SK-N-MC (cell line): Measurements from ENCODE around the gene ZNF75A.
"Not testable (repeated sequence)": the region's sequence is repeated elsewhere in the genome, so short reads cannot be mapped to it uniquely, and the experiment has no call there.

ENCODE experiments used
- EZH2 ChIP-seq: fragments of 200-600 bp; sonication (generic); IDR thresholded peaks from one replicate; pipeline ENCODE4 v1.6.1; 2017; ENCODE audit warnings: antibody characterized with exemption
- FOXP2 ChIP-seq: optimal IDR thresholded peaks from 2 replicates; pipeline ENCODE3; 2011; ENCODE audit warnings: mild to moderate bottlenecking, moderate library complexity; ENCODE audit not compliant: insufficient read depth; ENCODE audit errors: extremely low read length, control extremely low read depth
- POLR2AphosphoS5 ChIP-seq: IDR thresholded peaks from 2 replicates; pipeline ENCODE4 v1.6.1; 2012; ENCODE audit warnings: mild to moderate bottlenecking, low read depth, low read length, borderline replicate concordance

DNA sequence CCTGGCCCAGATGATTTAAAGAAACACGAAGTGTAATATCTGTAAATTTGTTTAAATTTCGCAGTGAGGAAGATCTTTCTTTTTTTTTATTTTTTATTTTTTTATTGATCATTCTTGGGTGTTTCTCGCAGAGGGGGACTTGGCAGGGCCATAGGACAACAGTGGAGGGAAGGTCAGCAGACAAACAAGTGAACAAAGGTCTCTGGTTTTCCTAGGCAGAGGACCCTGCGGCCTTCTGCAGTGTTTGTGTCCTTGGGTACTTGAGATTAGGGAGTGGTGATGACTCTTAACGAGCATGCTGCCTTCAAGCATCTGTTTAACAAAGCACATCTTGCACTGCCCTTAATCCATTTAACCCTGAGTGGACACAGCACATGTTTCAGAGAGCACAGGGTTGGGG is 34.6 kb upstream of the ZNF75A start:
- not testable (repeated sequence) for TF ChIP-seq EZH2, POLR2AphosphoS5, FOXP2
